Hepatocyte (in vitro differentiated cells): ENCODE data around the gene KRTAP16-1. TPM values are rescaled to one million over a fixed set of nuclear protein-coding genes. Genes with fewer than 3 reads are reported as not detected.
"Not testable (repeated sequence)": the region's sequence is repeated elsewhere in the genome, so short reads cannot be mapped to it uniquely, and the experiment has no call there.

Experiments
- DNase-seq: peaks from one replicate; pipeline ENCODE4 v3.0.0-alpha.2; 2016; ENCODE audit warnings: low spot score
- H2AFZ ChIP-seq: fragments of 200-600 bp; sonication (generic); 2 replicates; pipeline ENCODE4 v1.6.0; 2016; ENCODE audit warnings: antibody characterized with exemption, mild to moderate bottlenecking
- H3K27ac ChIP-seq: fragments of 200-600 bp; sonication (generic); 2 replicates; pipeline ENCODE4 v1.5.1; 2016; ENCODE audit warnings: mild to moderate bottlenecking
- H3K27me3 ChIP-seq: fragments of 200-600 bp; sonication (generic); 2 replicates; pipeline ENCODE4 v1.6.1; 2016
- H3K36me3 ChIP-seq: fragments of 200-600 bp; sonication (generic); replicated peaks from 2 replicates; pipeline ENCODE4 v1.5.1; 2016; ENCODE audit warnings: low read depth; ENCODE audit not compliant: insufficient read depth
- H3K4me1 ChIP-seq: fragments of 200-600 bp; sonication (generic); 2 replicates; pipeline ENCODE4 v1.5.1; 2016; ENCODE audit warnings: mild to moderate bottlenecking, moderate library complexity; ENCODE audit not compliant: insufficient read depth
- H3K4me2 ChIP-seq: fragments of 200-600 bp; sonication (generic); 2 replicates; pipeline ENCODE4 v1.6.0; 2016
- H3K4me3 ChIP-seq: fragments of 200-600 bp; sonication (generic); 2 replicates; pipeline ENCODE4 v1.5.1; 2016; ENCODE audit warnings: mild to moderate bottlenecking
- H3K79me2 ChIP-seq: fragments of 200-600 bp; sonication (generic); 2 replicates; pipeline ENCODE4 v1.6.0; 2017; ENCODE audit warnings: mild to moderate bottlenecking
- H3K9me2 ChIP-seq: fragments of 200-600 bp; sonication (generic); replicated peaks from 2 replicates; pipeline ENCODE4 v1.6.0; 2017; ENCODE audit warnings: mild to moderate bottlenecking; ENCODE audit not compliant: insufficient read depth
- H3K9me3 ChIP-seq: fragments of 200-600 bp; sonication (generic); 2 replicates; pipeline ENCODE4 v1.5.1; 2016; ENCODE audit warnings: low read depth, mild to moderate bottlenecking
- H4K20me1 ChIP-seq: fragments of 200-600 bp; sonication (generic); 2 replicates; pipeline ENCODE4 v1.6.0; 2016; ENCODE audit warnings: mild to moderate bottlenecking; ENCODE audit not compliant: insufficient read depth, poor library complexity, severe bottlenecking
- CTCF ChIP-seq: fragments of 200-600 bp; sonication (generic); IDR thresholded peaks from 2 replicates; pipeline ENCODE4 v1.5.1; 2016; ENCODE audit warnings: antibody characterized with exemption, mild to moderate bottlenecking; ENCODE audit not compliant: poor library complexity
- EZH2 ChIP-seq: fragments of 200-600 bp; sonication (generic); IDR thresholded peaks from 2 replicates; pipeline ENCODE4 v1.6.1; 2016; ENCODE audit warnings: antibody characterized with exemption, mild to moderate bottlenecking, borderline replicate concordance
- EZH2phosphoT487 ChIP-seq: fragments of 200-600 bp; sonication (generic); IDR thresholded peaks from one replicate; pipeline ENCODE4 v1.6.1; 2018; ENCODE audit warnings: antibody characterized with exemption, mild to moderate bottlenecking, low read depth, moderate library complexity; ENCODE audit not compliant: unreplicated experiment, severe bottlenecking
- WGBS: methylation state at CpG from one replicate; pipeline ENCODE4 v1.1.6; 2016; ENCODE audit warnings: low lambda C conversion rate; ENCODE audit errors: missing lambda C conversion rate; 5-methylcytosine and 5-hydroxymethylcytosine counted together
- polyA plus RNA-seq: library from polyadenylated mRNA; unstranded; fragments of >200 nt; fragmentation: Nextera tagmentation; extraction: Ambion mirVana; gene quantifications from 2 replicates; pipeline ENCODE4 v1.2.1, GENCODE V29; 2016
- total RNA-seq: library from RNA; depleted of rRNA; stranded (reverse); fragments of >200 nt; gene quantifications from 2 replicates; pipeline ENCODE4 v1.2.3, GENCODE V29; 2014

KRTAP16-1 gene
- total and polyA plus RNA-seq, 2 experiments from 2014 or later: not detected

DNA sequence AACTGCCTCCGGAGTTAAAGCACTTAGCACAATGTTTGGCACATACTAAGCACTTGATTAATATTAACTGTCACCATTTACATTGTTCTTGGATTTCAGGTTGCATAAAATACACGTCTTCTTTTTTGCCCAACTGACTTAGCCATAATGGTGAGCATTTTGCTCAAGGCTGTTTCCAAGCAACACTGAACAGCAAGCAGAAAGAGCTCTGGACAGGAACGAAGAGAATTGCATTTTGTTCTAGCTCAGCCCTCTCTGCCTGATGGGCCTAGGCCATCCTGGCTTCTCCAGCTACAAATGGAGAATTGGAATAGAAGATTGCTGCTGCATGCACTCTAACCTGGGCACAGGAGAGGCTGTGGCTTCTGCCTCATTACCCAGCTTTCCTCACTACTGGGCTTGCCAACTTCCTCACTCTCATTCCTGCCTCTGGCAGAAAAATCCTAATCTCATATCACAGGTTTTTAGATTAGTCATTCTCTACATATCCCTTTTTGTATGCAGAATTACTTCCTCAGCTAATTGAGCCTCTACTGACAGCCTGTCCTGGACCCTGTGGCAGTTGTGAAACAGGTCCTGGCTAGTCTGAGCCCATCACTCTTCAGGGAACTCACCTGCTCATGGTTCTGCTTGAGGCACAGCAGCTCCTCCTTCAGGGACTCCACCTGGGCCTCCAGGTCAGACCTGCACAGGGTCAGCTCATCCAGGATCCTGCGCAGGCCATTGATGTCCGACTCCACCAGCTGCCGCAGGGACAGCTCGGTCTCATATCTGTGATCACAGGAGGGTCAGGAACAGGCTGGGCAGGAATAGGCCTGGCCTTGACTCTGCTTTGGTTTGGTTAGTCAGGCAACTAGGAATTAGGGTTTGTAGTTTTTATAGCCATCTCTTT lies 39.0 kb upstream of the KRTAP16-1 start:
- Histone ChIP-seq H4K20me1 (no peaks in the 10 kb centered on the region), H3K27me3 (no peaks in the 10 kb centered on the region), H3K4me1 (no peaks in the 10 kb centered on the region), H3K9me2 (no peaks in the 10 kb centered on the region), H3K27ac (no peak overlapping the region), H2AFZ (no peak overlapping the region), H3K36me3 (no peaks in the 10 kb centered on the region), H3K4me2 (no peak overlapping the region), H3K4me3 (no peak overlapping the region), H3K9me3 (no peaks in the 10 kb centered on the region), H3K79me2 (no peaks in the 10 kb centered on the region)
- TF ChIP-seq EZH2 (no peak), EZH2phosphoT487 (no peak), CTCF (no peak)
- 78% methylated on average over 7 of the region's 7 CpGs for WGBS
- DNase-seq: no peak

- not testable (repeated sequence) for H3K27ac ChIP-seq, H2AFZ ChIP-seq, H3K4me2 ChIP-seq, H3K9me3 ChIP-seq, H3K79me2 ChIP-seq, H3K9me2 ChIP-seq, H3K27me3 ChIP-seq, H3K4me3 ChIP-seq, H3K4me1 ChIP-seq, H3K36me3 ChIP-seq, H4K20me1 ChIP-seq, DNase-seq
- WGBS: 93% methylated on average over 16 of the region's 16 CpGs
Measured at GRCh38 chr17:41346421-41346820, 37.3 kb upstream of the KRTAP16-1 start.

DNA sequence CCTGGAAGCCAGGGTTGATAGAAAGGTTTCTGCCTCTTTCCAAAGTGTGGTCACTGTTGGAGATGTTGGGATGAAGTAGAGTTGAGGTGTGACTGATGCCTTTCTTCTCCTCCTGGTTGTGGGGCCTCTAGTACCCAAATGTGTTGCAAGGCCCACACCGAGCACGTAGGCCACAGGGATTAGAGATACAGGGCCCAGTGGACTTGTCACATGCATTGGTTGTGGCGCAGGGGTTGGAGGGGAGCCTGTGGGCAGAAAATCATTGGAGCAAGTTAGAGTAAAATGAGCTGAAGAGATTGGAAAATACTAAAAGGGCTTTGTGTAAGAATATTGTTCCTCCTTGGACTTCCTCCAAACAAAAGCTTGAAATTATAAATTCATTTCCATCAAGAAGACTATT lies 36.9 kb upstream of the KRTAP16-1 start:
- Histone ChIP-seq H3K27me3 (no peaks in the 10 kb centered on the region), H4K20me1 (no peaks in the 10 kb centered on the region), H3K9me2 (no peaks in the 10 kb centered on the region), H3K79me2 (no peaks in the 10 kb centered on the region), H3K9me3 (no peaks in the 10 kb centered on the region), H3K4me1 (no peaks in the 10 kb centered on the region), H2AFZ (no peak overlapping the region), H3K4me2 (no peak overlapping the region), H3K36me3 (no peaks in the 10 kb centered on the region), H3K4me3 (no peak overlapping the region), H3K27ac (no peak overlapping the region)
- TF ChIP-seq EZH2: no peak
- TF ChIP-seq CTCF: no peak
- TF ChIP-seq EZH2phosphoT487: no peak
- DNase-seq: no peak
- WGBS: 92% methylated on average over 3 of the region's 3 CpGs

- no peak overlapping the region for H3K27ac ChIP-seq
- no peaks in the 10 kb centered on the region for H3K9me2 ChIP-seq
- no peak overlapping the region for H3K4me3 ChIP-seq
- no peaks in the 10 kb centered on the region for H3K79me2 ChIP-seq
- H3K9me3 ChIP-seq: no peaks in the 10 kb centered on the region
- no peaks in the 10 kb centered on the region for H3K36me3 ChIP-seq
- DNase-seq: no peak
- H3K4me1 ChIP-seq: peaks cover 4% of the 10 kb centered on the region
- WGBS: 89% methylated on average over 3 of the region's 3 CpGs
- no peaks in the 10 kb centered on the region for H3K27me3 ChIP-seq
- H2AFZ ChIP-seq: no peak overlapping the region
- H4K20me1 ChIP-seq: no peaks in the 10 kb centered on the region
- no peak overlapping the region for H3K4me2 ChIP-seq
- TF ChIP-seq EZH2 (no peak), CTCF (no peak), EZH2phosphoT487 (no peak)
Measured at GRCh38 chr17:41343029-41343428, 33.9 kb upstream of the KRTAP16-1 start.
